GM19025 (cell line): ENCODE data around the gene TRABD2B.

ENCODE experiments used
- ATAC-seq: cut with Tn5 transposase; IDR thresholded peaks from one replicate; pipeline ENCODE4 v1.9.1; 2021; ENCODE audit warnings: mild to moderate bottlenecking, low read depth, moderate library complexity; ENCODE audit not compliant: unreplicated experiment

Gene TRABD2B

DNA sequence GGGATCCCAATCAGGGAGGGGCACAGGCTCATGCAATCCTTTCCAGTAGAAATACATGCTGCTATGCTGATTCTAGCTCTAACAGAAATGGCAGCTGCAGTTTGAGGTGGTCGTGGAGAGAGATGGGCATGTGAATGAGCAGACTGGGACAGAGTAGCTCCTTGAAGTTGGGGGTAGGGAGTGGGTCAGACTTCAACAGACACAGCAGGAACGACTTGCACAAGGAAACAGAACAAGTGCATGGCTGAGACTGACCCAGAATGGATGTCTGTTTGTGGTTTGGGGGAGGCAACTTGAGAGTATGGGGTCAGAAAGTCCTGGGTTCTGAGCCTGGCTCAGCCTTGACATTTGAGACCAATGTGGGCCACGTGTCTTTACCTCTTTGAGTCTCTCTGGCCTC, 25.1 kb upstream of the TRABD2B start:
- no peak for ATAC-seq

- ATAC-seq, result no peak
These were observed 24.6 kb upstream of the TRABD2B start for GRCh38 chr1:48021792-48022191.

- no peak for ATAC-seq
These were observed 22.6 kb upstream of the TRABD2B start for GRCh38 chr1:48019714-48020315.

GRCh38 chr1:48018799-48019198, 21.6 kb upstream of the TRABD2B start:
- ATAC-seq, result no peak

GRCh38 chr1:48017716-48018115, 20.5 kb upstream of the TRABD2B start:
- no peak for ATAC-seq

GRCh38 chr1:48016515-48016914, 19.3 kb upstream of the TRABD2B start:
- ATAC-seq, result no peak

GRCh38 chr1:48013270-48013669, 16.1 kb upstream of the TRABD2B start:
- no peak for ATAC-seq

DNA sequence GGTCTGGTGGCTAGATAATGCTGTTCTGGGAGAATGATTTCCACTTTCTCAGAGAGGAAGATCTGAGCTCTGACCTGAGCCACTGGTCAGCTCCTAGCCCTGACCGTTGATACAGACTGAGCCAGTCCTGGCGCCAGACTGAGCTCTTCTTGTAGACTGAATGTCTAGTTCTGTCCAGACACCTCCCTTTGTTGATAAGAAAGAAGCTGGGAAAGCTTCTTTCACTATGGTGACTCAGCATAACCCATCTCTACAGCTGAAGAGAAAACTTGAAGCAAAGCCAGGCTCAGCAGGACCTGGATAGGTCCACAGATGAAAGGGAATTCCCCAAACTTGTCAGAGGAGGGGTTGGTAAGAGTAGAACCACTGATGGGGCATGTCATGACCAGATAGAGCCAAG, 9.9 kb upstream of the TRABD2B start:
- no peak for ATAC-seq

DNA sequence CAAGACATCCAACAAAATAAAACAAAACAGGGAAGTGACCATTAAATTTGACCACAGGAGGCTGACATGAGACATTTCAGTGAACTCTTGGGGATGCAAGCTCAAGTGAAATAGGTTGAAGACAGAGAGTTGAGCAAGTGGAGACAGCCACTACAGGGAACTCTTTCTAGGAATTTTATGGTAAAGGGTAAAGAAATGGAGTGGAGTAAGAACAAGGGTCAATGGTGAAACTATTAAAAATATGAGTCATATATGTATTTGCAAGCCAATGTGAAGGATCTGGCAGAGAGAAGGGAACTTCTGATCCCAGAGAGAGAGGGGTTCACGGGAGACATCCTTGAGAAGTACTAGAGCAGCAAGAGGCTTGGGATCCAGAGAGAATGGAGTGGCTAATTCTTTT, 9.1 kb upstream of the TRABD2B start:
- ATAC-seq, result no peak

- ATAC-seq, result no peak
These were observed 8.3 kb upstream of the TRABD2B start for GRCh38 chr1:48005253-48006117.

- no peak for ATAC-seq
These were observed 6.8 kb upstream of the TRABD2B start for GRCh38 chr1:48003741-48004531.

DNA sequence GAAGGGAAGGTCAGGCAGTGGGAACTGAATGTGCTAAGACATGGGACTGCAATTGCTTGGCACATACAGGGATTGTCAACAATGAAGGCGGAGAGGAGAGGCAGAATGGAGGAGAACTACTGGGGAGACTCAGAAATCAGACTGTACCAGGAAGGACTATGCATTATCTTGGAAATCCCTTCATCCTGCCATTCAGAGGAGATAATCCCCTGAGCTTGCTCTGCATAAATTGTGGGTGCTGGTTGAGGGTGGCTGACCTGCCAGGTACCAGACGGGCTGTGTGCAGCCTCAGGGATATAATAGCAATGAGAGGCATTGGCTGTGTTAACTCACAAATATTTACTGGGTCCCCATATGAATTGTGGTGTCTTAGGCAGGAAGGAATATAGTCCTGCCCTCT, 5.0 kb upstream of the TRABD2B start:
- no peak for ATAC-seq

GRCh38 chr1:48001696-48002095, 4.5 kb upstream of the TRABD2B start:
- no peak for ATAC-seq

DNA sequence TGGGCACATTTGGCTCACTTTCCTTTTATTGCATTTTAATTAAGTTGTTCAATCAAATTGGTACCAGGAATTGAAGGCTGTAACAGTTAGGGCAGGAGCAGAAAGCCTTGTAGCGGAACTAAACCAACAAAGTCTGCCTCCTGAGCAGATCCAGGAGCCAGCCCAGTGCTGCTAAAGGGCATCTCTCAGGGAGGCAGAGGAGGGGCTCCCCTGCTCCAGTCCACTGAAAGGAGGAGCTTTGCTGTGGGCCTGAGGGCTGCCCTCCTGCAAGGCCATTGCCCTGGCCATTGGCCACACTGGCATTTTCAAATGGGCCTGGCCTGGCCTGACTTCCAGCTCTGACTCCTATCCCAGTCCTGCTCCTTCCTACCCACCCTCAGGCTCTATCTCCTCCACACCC, 3.7 kb upstream of the TRABD2B start:
- no peak for ATAC-seq

DNA sequence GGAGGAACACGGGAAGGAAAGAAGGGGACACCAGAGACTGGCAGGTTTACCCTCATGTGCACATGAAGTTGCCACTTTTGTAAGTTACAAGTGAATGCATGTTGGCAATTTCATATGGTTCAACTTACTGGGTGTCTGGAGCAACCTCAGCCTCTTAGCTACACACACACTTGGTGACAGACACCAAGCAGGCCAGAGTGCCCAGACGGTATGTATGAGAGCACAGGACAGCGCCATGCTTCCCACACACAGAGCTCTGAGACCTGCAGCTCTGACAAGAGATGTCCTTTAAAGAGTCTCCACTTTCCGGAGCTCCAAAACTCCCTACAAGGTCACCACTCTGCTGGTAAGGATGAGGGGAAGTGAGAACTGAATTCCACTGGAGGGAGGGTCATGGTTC, 1.9 kb upstream of the TRABD2B start:
- ATAC-seq, result no peak

DNA sequence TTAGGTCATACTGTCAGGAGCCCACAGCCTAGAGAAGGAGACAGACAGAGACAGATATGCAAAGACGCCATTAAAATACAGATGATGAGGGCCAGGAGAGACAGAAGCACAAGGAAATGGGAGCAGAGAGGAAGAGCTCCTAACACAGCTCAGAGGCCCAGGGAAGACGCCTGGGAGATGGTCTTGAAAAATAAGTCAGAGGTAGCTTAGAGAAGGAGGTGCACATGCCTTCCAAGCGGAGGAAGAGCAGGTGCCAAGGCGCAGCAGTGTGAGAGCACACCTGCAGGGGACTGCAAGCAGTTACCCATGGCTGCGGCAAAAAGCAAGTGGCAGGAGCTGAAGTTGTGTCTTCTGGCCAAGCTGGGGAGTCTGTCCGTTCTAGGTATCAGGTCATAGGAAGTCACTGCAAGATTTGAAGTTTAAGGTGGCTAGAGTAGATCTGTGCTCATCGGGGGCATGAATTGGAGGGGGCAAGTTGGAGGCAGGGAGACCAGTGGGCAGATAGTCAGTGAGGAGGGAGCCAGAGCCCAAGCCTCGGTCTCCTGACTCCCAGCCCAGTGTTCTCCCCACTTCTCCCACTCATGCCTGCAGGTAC, 1.3 kb upstream of the TRABD2B start:
- ATAC-seq, result no peak

DNA sequence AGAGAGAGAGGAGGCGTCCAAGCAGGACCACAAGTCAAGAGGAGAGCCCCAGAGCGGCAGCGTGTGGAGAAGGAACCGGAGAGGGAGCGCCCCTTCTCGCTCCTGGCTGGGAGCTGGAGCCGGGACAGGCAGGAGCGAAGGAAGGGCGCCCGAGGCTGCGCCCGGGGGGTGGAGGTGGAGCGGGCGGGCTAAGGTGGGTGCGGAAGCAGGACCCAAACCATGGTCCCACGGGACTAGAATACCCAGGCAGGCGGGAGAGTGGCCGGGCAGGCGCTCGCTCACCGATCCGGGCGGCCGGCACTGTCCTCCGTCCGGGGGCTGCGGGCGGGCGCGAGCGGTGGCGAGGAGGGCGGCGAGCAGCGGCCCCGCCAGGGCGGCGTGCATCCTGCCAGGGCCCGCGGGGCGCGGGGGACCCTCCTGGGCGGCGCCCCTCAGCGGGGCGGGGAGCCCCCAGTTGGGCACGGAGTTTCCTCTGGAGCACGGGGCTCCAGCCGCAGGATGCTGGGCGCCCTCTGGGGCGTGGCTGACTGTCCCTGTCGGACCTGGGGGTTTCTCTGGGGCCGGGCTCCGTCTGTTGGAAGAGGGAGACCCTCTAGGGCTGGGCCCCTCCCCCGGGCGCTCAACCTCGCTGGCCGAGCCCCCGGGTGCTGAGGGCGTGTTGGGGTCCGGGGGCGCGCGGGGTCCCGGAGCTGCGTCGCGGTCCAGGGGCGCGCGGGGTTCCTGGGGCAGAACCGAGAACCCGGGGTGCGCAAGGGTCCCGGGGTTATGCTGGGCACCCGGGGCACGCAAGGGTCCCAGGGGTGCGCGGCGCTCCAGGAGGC, 569 bp downstream of the TRABD2B start:
- ATAC-seq, result no peak

GRCh38 chr1:47996060-47996405, 1.2 kb downstream of the TRABD2B start:
- no peak for ATAC-seq

DNA sequence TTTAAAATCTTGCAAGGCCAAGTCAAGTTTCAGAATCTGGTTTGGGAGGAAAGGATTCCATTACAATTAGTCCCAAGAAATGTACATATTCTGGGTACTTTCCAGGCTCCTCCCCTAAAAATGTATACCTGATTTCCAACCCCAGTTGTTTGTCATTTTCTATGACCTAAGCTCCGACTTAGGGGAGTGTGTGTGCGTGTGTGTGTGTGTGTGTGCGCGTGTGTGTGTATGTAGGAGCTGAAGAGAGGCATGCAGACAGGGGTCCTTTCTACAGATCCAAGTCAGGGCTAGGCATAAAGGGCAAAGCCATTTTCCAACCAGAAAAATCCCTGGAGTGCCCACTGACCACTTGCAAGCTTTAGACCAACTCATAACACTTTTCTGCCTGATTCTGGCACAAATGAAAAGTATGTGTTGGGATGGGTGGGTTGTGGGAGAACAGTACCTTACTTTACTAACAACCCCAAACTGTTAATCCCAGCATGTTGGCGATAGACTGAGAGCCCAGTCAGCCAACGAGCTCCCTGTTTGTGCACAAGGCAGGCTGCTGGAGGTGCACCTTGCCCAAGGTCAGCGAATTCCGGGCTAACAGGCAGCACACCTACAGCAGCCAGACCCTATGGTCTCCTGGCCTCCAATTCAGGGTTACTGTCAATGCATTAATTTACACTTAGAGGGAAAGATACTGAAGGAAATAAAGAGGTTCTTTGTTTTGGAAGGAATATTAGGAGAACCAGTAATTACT, 1.7 kb downstream of the TRABD2B start:
- ATAC-seq, result no peak
